GM12872 (cell line): ENCODE measurements around the gene PAPSS2.

Experiments used
- CTCF ChIP-seq: IDR thresholded peaks from 3 replicates; pipeline ENCODE4 v1.5.1; 2011; ENCODE audit warnings: low read depth, mild to moderate bottlenecking, low read length, moderate library complexity; ENCODE audit not compliant: insufficient read depth

PAPSS2 gene

GRCh38 chr10:87659571-87660483 lies at the start of gene PAPSS2:
Gene PAPSS2 (plus strand): TSS chr10:87659878. CDS start chr10:87659982, 104 bp downstream.
- no peak for TF ChIP-seq CTCF

- TF ChIP-seq CTCF: no peak
Measured at GRCh38 chr10:87612115-87612514, 47.6 kb upstream of the PAPSS2 start.

GRCh38 chr10:87613751-87614150 lies 45.9 kb upstream of the PAPSS2 start:
- no peak for TF ChIP-seq CTCF

- no peak for TF ChIP-seq CTCF
Measured at GRCh38 chr10:87615856-87616255, 43.8 kb upstream of the PAPSS2 start.

- TF ChIP-seq CTCF: no peak
Measured at GRCh38 chr10:87617503-87617902, 42.2 kb upstream of the PAPSS2 start.

GRCh38 chr10:87618566-87619423 lies 40.9 kb upstream of the PAPSS2 start:
- TF ChIP-seq CTCF: no peak

GRCh38 chr10:87619705-87620104 lies 40.0 kb upstream of the PAPSS2 start:
- TF ChIP-seq CTCF: no peak
